ENCODE measurements around the gene C10orf67. TPM values are rescaled to one million over a fixed set of nuclear protein-coding genes. Genes with fewer than 3 reads are reported as not detected.

C10orf67 gene
- total and polyA plus RNA-seq, 9 of the 15 experiments (the other 6 are each of a cell fraction or from before 2014, with no cell fraction given) = not detected

GRCh38 chr10:23157691-23158369 is 186.8 kb downstream of the C10orf67 start (continued):
- TF ChIP-seq, protein P1, sequence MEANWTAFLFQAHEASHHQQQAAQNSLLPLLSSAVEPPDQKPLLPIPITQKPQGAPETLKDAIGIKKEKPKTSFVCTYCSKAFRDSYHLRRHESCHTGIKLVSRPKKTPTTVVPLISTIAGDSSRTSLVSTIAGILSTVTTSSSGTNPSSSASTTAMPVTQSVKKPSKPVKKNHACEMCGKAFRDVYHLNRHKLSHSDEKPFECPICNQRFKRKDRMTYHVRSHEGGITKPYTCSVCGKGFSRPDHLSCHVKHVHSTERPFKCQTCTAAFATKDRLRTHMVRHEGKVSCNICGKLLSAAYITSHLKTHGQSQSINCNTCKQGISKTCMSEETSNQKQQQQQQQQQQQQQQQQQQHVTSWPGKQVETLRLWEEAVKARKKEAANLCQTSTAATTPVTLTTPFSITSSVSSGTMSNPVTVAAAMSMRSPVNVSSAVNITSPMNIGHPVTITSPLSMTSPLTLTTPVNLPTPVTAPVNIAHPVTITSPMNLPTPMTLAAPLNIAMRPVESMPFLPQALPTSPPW (CRISPR knock-in tag; IDR thresholded peaks at IDR 0.05) = peak; percentile 45; the same call in 1 of the 2 replicates
- TF ChIP-seq NCOA1 (IDR thresholded peaks at IDR 0.05; ENCODE audit: low read depth) = no peak

DNA sequence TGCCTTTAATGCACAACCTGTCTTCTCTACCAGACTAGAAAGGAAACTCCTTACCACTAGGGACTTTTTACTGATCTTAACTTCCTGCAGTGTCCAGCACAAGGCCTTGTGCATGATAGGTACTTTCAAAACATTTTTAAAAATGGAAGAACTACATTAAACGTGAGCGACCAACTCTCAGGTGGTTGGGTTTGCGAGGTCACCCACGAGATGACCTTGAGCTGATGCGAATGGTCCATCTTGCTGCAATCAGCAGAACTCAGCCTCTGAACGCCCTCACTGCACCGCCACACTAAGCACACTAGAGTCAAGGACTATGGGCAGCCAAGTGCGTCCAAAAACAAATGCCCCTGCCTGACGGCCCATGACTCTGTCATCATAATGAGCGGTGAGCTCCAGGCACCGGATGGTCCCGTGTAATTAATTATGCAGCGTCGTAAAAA is 187.3 kb downstream of the C10orf67 start:
- CTCF ChIA-PET (ENCODE audit: low intra/inter-chr PET ratio) = interaction anchor here (0.5 to 3.2 kb wide), 6 partner anchors 30 to 546 kb away, joined by 3 to 27 read pairs (median 4); no protein-coding TSS in a partner anchor
- no peak overlapping the region for H3K4me2 ChIP-seq (ENCODE audit: insufficient read depth, low read length)

More for the DNA sequence above, 187.3 kb downstream of the C10orf67 start:
- DNase-seq (ENCODE audit: extremely low read depth in 1 of 4, low spot score in 3 of 4) (no peak), ATAC-seq (peak; percentile 23; the same call in 2 of the 3 replicates), FAIRE-seq (peak; percentile 15)
- in situ Hi-C loops (cut with MboI) = loop anchor here (5.0 to 25.0 kb wide), 2 partner anchors 135 to 1355 kb away; no protein-coding TSS in a partner anchor
- Histone ChIP-seq H3K27me3 (ENCODE audit: control insufficient read depth in 2 of 2, insufficient read depth in 2 of 2, low read length in 2 of 2) (peaks cover 3 to 28% of the 10 kb centered on the region in 2 experiments; a peak in 4 of 5 replicates), H2AFZ (ENCODE audit: low read depth, low read length) (no peak overlapping the region), H3K9ac (ENCODE audit: insufficient read depth in 1 of 2, low read depth in 2 of 2, low read length in 2 of 2) (peak overlapping the region in 1 of 2 experiments; percentile 35; a peak in 2 of 4 replicates), H3K27ac (ENCODE audit: extremely low read depth, low read depth, low read length) (no peak overlapping the region), H3K36me3 (ENCODE audit: control insufficient read depth, insufficient read depth, low read length) (no peaks in the 10 kb centered on the region), H3K4me1 (replicated peaks in 1 of 2; ENCODE audit: control insufficient read depth in 2 of 2, insufficient read depth in 2 of 2, low read length in 2 of 2) (peaks cover 0 to 2% of the 10 kb centered on the region in 2 experiments; a peak in 2 of 5 replicates), H3K9me3 (replicated peaks; ENCODE audit: control insufficient read depth, insufficient read depth, low read depth, low read length) (no peaks in the 10 kb centered on the region), H3K9me1 (ENCODE audit: control insufficient read depth, insufficient read depth, low read length) (no peaks in the 10 kb centered on the region), H3K4me3 (no peak overlapping the region), H4K20me1 (replicated peaks; ENCODE audit: control insufficient read depth, insufficient read depth, low read length) (no peaks in the 10 kb centered on the region; the same call in 1 of the 2 replicates), H3K79me2 (ENCODE audit: control insufficient read depth, insufficient read depth, low read length) (no peaks in the 10 kb centered on the region)
- WGBS (ENCODE audit: insufficient coverage, low coverage, missing lambda C conversion rate) = 2% methylated on average over 14 of the region's 14 CpGs
- intact Hi-C loops (cut with micrococcal nuclease) = loop anchor here (5.0 to 10.0 kb wide), 3 partner anchors 378 to 1345 kb away; no protein-coding TSS in a partner anchor
- TF ChIP-seq SMC3 (conservative IDR thresholded peaks at IDR 0.05; ENCODE audit: insufficient read depth, low read depth, low read length) (no peak), ZNF316 (IDR thresholded peaks at IDR 0.05) (no peak), PHB (CRISPR knock-in tag; IDR thresholded peaks at IDR 0.05) (no peak), BRD4 (IDR thresholded peaks at IDR 0.05) (no peak), ZNF224 (CRISPR knock-in tag; IDR thresholded peaks at IDR 0.05) (no peak), MXD1 (CRISPR knock-in tag; IDR thresholded peaks at IDR 0.05; ENCODE audit: borderline replicate concordance, poor library complexity, severe bottlenecking) (no peak), ZFP1 (CRISPR knock-in tag; IDR thresholded peaks at IDR 0.05) (no peak), ZNF263 (CRISPR knock-in tag; IDR thresholded peaks at IDR 0.05; ENCODE audit: borderline replicate concordance) (no peak), SIX5 (IDR thresholded peaks at IDR 0.05; ENCODE audit: borderline replicate concordance in 1 of 2, insufficient read depth in 1 of 2, low read depth in 1 of 2, low read length in 2 of 2) (no peak), ZNF175 (CRISPR knock-in tag; IDR thresholded peaks at IDR 0.05; ENCODE audit: low read depth) (no peak)
- TF ChIP-seq, protein P2, sequence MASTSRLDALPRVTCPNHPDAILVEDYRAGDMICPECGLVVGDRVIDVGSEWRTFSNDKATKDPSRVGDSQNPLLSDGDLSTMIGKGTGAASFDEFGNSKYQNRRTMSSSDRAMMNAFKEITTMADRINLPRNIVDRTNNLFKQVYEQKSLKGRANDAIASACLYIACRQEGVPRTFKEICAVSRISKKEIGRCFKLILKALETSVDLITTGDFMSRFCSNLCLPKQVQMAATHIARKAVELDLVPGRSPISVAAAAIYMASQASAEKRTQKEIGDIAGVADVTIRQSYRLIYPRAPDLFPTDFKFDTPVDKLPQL (IDR thresholded peaks at IDR 0.05; ENCODE audit: extremely low read depth, insufficient read length) = no peak
- POLR2A ChIA-PET = interaction anchor here (1.0 kb wide), 1 partner anchor 11 kb away, joined by 3 read pairs; no protein-coding TSS in a partner anchor
- no TSS peak for BruUV-seq (replicated peaks)

Measured in K562 (cell line).